ENCODE results near the gene WDR91.

Gene WDR91

GRCh38 chr7:135169141-135169963, 42.0 kb downstream of the WDR91 start:
- no peaks in the 10 kb centered on the region for H3K27me3 ChIP-seq
- peaks cover 42% of the 10 kb centered on the region for H3K36me3 ChIP-seq
- peak overlapping the region; percentile 77 to 86 for H3K4me3 ChIP-seq (ENCODE audit: low read depth in 1 of 2, low read length in 1 of 2)
- H3K4me1 ChIP-seq (ENCODE audit: control insufficient read depth in 1 of 2, insufficient read depth in 1 of 2, low read depth in 1 of 2, low read length in 1 of 2): peaks cover 64 to 76% of the 10 kb centered on the region in 2 experiments
- peak overlapping the region; percentile 93 for H3K27ac ChIP-seq
- peak; percentile 59 for TF ChIP-seq CTCF (IDR thresholded peaks at IDR 0.05)
- H3K9me3 ChIP-seq: no peaks in the 10 kb centered on the region

GRCh38 chr7:135168489-135169140, 42.7 kb downstream of the WDR91 start:
- Histone ChIP-seq H3K27me3 (no peaks in the 10 kb centered on the region), H3K9me3 (no peaks in the 10 kb centered on the region), H3K27ac (peak overlapping the region; percentile 93), H3K36me3 (peaks cover 49% of the 10 kb centered on the region), H3K4me3 (ENCODE audit: low read depth in 1 of 2, low read length in 1 of 2) (peak overlapping the region; percentile 77 to 86), H3K4me1 (ENCODE audit: control insufficient read depth in 1 of 2, insufficient read depth in 1 of 2, low read depth in 1 of 2, low read length in 1 of 2) (peaks cover 64 to 84% of the 10 kb centered on the region in 2 experiments)
- TF ChIP-seq CTCF (IDR thresholded peaks at IDR 0.05): no peak

- Histone ChIP-seq H3K27ac (peak overlapping the region; percentile 93), H3K9me3 (no peaks in the 10 kb centered on the region), H3K36me3 (peaks cover 53% of the 10 kb centered on the region), H3K27me3 (no peaks in the 10 kb centered on the region), H3K4me1 (ENCODE audit: control insufficient read depth in 1 of 2, insufficient read depth in 1 of 2, low read depth in 1 of 2, low read length in 1 of 2) (peaks cover 64 to 84% of the 10 kb centered on the region in 2 experiments), H3K4me3 (ENCODE audit: low read depth in 1 of 2, low read length in 1 of 2) (peak overlapping the region; percentile 77 to 86)
- TF ChIP-seq CTCF (IDR thresholded peaks at IDR 0.05): peak; percentile 9
Observed at GRCh38 chr7:135168001-135168400, 43.3 kb downstream of the WDR91 start.

- peak overlapping the region; percentile 93 for H3K27ac ChIP-seq
- peaks cover 64 to 86% of the 10 kb centered on the region in 2 experiments for H3K4me1 ChIP-seq (ENCODE audit: control insufficient read depth in 1 of 2, insufficient read depth in 1 of 2, low read depth in 1 of 2, low read length in 1 of 2)
- TF ChIP-seq CTCF (IDR thresholded peaks at IDR 0.05): peak; percentile 18
Observed at GRCh38 chr7:135167365-135167917, 43.9 kb downstream of the WDR91 start.

GRCh38 chr7:135166338-135166990, 44.9 kb downstream of the WDR91 start:
- peaks cover 66% of the 10 kb centered on the region for H3K36me3 ChIP-seq
- H3K9me3 ChIP-seq: no peaks in the 10 kb centered on the region
- peak overlapping the region; percentile 21 to 86 for H3K4me3 ChIP-seq (ENCODE audit: low read depth in 1 of 2, low read length in 1 of 2)
- peaks cover 69 to 90% of the 10 kb centered on the region in 2 experiments for H3K4me1 ChIP-seq (ENCODE audit: control insufficient read depth in 1 of 2, insufficient read depth in 1 of 2, low read depth in 1 of 2, low read length in 1 of 2)
- no peaks in the 10 kb centered on the region for H3K27me3 ChIP-seq
- peak overlapping the region; percentile 93 for H3K27ac ChIP-seq
- TF ChIP-seq CTCF (IDR thresholded peaks at IDR 0.05): no peak

More at GRCh38 chr7:135167365-135167917, 43.9 kb downstream of the WDR91 start:
- peak overlapping the region; percentile 34 to 86 for H3K4me3 ChIP-seq (ENCODE audit: low read depth in 1 of 2, low read length in 1 of 2)
- no peaks in the 10 kb centered on the region for H3K9me3 ChIP-seq
- H3K27me3 ChIP-seq: no peaks in the 10 kb centered on the region
- H3K36me3 ChIP-seq: peaks cover 59% of the 10 kb centered on the region

Data from neutrophil (primary cell).